H1 (cell line): ENCODE results near the gene LRP3. TPM values are rescaled to one million over a fixed set of nuclear protein-coding genes. Genes with fewer than 3 reads are reported as not detected.

Experiments
- ATF3 ChIP-seq: IDR thresholded peaks from 2 replicates; pipeline ENCODE4 v1.6.1; 2011; ENCODE audit warnings: low read depth, mild to moderate bottlenecking, low read length; ENCODE audit not compliant: insufficient read depth
- BCL11A ChIP-seq, 2 experiments: IDR thresholded peaks; one replicate each; pipeline ENCODE4 v1.6.1; 2011; ENCODE audit warnings: low read depth in 2 of 2, low read length in 2 of 2, mild to moderate bottlenecking in 2 of 2
- CHD7 ChIP-seq: fragments of 300-600 bp; sonication (generic); IDR thresholded peaks from 2 replicates; pipeline ENCODE4 v1.7.1; 2012; ENCODE audit warnings: low read length, moderate library complexity, mild to moderate bottlenecking, inconsistent platforms; ENCODE audit not compliant: insufficient replicate concordance
- CTBP2 ChIP-seq: IDR thresholded peaks from 2 replicates; pipeline ENCODE4 v1.7.0; 2011; ENCODE audit warnings: borderline replicate concordance, mild to moderate bottlenecking, moderate library complexity, mixed read lengths, low read length; ENCODE audit not compliant: insufficient read depth, insufficient read length
- E2F6 ChIP-seq: IDR thresholded peaks from 2 replicates; pipeline ENCODE4 v1.6.1; 2012; ENCODE audit warnings: inconsistent platforms
- FOSL1 ChIP-seq: IDR thresholded peaks from 2 replicates; pipeline ENCODE4 v1.6.1; 2011; ENCODE audit warnings: mild to moderate bottlenecking, low read depth, low read length, moderate library complexity; ENCODE audit not compliant: insufficient read depth
- POLR2A ChIP-seq, 2 experiments: IDR thresholded peaks; 1 replicate in 1 of 2; 2 replicates in 1 of 2; pipeline ENCODE4 v1.6.1; 2011; ENCODE audit warnings: low read depth in 2 of 2, low read length in 2 of 2, mild to moderate bottlenecking in 2 of 2; ENCODE audit errors: control extremely low read depth in 1 of 2
- RBBP5 ChIP-seq: IDR thresholded peaks from 2 replicates; pipeline ENCODE4 v1.7.1; 2012; ENCODE audit warnings: low read depth, mild to moderate bottlenecking, inconsistent platforms, low read length, moderate library complexity, borderline replicate concordance
- RFX5 ChIP-seq: IDR thresholded peaks from 2 replicates; pipeline ENCODE4 v1.6.1; 2011; ENCODE audit warnings: low read depth, low read length, improper control_type of control experiment, borderline replicate concordance
- SUZ12 ChIP-seq: fragments of 200-600 bp; sonication (generic); IDR thresholded peaks from 2 replicates; pipeline ENCODE4 v1.6.1; 2012; ENCODE audit warnings: mild to moderate bottlenecking, inconsistent platforms, low read length, moderate library complexity, mixed read lengths
- YY1 ChIP-seq: IDR thresholded peaks from 2 replicates; pipeline ENCODE4 v1.6.1; 2011; ENCODE audit warnings: low read depth, mild to moderate bottlenecking, low read length
- polyA plus RNA-seq, 7 experiments: library from polyadenylated mRNA; depleted of rRNA in 3 of 7; stranded (reverse) in 5 of 7; unstranded in 2 of 7; fragments of >200 nt in 5 of 7; fragments of 200-250 nt in 2 of 7; gene quantifications; 1 replicate in 5 of 7; 2 replicates in 1 of 7; 4 replicates in 1 of 7; pipeline versions ENCODE4 v1.2.1 to v1.2.3, GENCODE V29; 2011 to 2013; ENCODE audit warnings: missing spikeins in 2 of 7, mixed read lengths in 2 of 7
- total RNA-seq: library from RNA; stranded (reverse); fragmentation: NEBNext Ultra II Directional; extraction: Animal tissue kit (Norgen Biotek cat#: 25700); gene quantifications from 2 replicates; pipeline ENCODE4 v1.2.1, GENCODE V29; 2021

The LRP3 gene
- total and polyA plus RNA-seq, 2 of the 8 experiments (the other 6 are each of a cell fraction or from before 2014, with no cell fraction given): 30.3 to 33.7 TPM

- TF ChIP-seq CHD7 (no peak), BCL11A (IDR thresholded peaks at IDR 0.05; ENCODE audit: low read depth in 2 of 2, low read length in 2 of 2) (no peak), FOSL1 (no peak), RFX5 (no peak), E2F6 (no peak), ATF3 (no peak), SUZ12 (no peak), YY1 (no peak), POLR2A (IDR thresholded peaks at IDR 0.05; ENCODE audit: control extremely low read depth in 1 of 2, low read depth in 2 of 2, low read length in 2 of 2) (no peak), RBBP5 (no peak), CTBP2 (no peak)
Observed at GRCh38 chr19:33257828-33258227, 63.7 kb downstream of the LRP3 start (continued).
